ENCODE data around the gene AATK. TPM values are rescaled to one million over a fixed set of nuclear protein-coding genes. Genes with fewer than 3 reads are reported as not detected.

AATK gene
- total and polyA plus RNA-seq, 9 of the 15 experiments (the other 6 are each of a cell fraction or from before 2014, with no cell fraction given): 0.11 to 0.55 (median 0.38) TPM; not detected in 5

DNA sequence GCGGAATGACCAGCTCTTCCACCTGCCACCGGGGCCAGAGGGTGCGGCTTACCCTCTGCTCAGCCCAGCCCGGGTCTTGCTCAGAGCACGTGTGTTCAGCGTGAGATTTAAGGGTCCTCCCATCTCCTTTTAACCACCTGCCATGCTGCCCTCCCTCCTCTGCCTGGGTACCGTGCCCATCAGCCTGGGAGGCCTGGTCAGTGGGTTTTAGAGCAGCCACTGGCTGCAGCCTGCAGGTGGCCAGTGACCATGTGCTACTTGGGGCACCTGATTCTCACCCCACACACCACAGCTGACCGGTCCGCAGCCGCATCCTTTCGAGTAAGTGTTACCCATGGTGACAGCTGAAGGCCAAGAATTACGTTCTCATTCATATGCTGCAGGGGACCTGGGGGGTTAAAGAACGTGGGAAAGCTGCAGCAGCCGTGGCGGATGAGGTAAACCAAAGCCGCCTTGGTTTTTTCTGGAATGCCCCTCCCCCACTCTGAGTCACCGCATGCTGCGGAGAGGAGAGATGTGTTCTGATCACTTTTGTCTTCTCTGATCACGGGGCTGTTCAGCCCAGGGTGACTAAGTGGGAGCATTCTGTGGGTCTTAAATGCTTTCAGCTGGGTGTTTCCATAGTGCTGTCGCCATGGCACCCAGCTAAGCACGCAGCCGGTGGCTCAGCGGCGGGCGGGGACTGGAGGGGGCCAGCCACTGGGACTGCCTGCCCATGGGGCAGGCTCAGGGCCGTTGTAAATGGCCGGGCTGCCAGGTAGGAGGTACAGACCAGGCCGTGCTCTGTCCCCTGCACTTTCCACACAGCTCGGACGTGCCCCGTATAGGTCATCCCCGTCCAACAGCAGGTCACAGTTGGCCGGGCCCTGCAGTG, 71.3 kb downstream of the AATK start (continued):
- TF ChIP-seq ARID1B (IDR thresholded peaks at IDR 0.05) (peak; percentile 84), ZNF431 (CRISPR knock-in tag; IDR thresholded peaks at IDR 0.05) (peak; percentile 41; the same call in 1 of the 2 replicates), TEAD4 (IDR thresholded peaks at IDR 0.05; ENCODE audit: low read length) (peak; percentile 84), TEAD4 (CRISPR knock-in tag; IDR thresholded peaks at IDR 0.05; ENCODE audit: borderline replicate concordance) (no peak), SMARCA4 (IDR thresholded peaks at IDR 0.05) (peak; percentile 90), EP300 (IDR thresholded peaks at IDR 0.05; ENCODE audit: low read length) (peak; percentile 79), TCF7 (IDR thresholded peaks at IDR 0.05; ENCODE audit: borderline replicate concordance) (0 out of 2 replicates have a peak, but pooled peaks have one; percentile 3), TRIM24 (IDR thresholded peaks at IDR 0.05) (peak; percentile 9 to 69; a peak in 3 of 4 replicates), CTBP1 (IDR thresholded peaks at IDR 0.05; ENCODE audit: borderline replicate concordance) (peak; percentile 84), MBD2 (IDR thresholded peaks at IDR 0.05; ENCODE audit: borderline replicate concordance, low read depth) (peak; percentile 51; the same call in 1 of the 2 replicates), ATF1 (CRISPR knock-in tag; IDR thresholded peaks at IDR 0.05) (no peak), ATF1 (tag; IDR thresholded peaks at IDR 0.05) (peak; percentile 46), NR2C1 (IDR thresholded peaks at IDR 0.05) (no peak), NR2C1 (tag; IDR thresholded peaks at IDR 0.05) (0 out of 2 replicates have a peak, but pooled peaks have one; percentile 21), ZNF644 (tag; IDR thresholded peaks at IDR 0.05; ENCODE audit: low read depth) (0 out of 2 replicates have a peak, but pooled peaks have one; percentile 59), RBM39 (optimal IDR thresholded peaks at IDR 0.05; ENCODE audit: low read depth, low read length) (no peak)
- TF ChIP-seq, protein P1, sequence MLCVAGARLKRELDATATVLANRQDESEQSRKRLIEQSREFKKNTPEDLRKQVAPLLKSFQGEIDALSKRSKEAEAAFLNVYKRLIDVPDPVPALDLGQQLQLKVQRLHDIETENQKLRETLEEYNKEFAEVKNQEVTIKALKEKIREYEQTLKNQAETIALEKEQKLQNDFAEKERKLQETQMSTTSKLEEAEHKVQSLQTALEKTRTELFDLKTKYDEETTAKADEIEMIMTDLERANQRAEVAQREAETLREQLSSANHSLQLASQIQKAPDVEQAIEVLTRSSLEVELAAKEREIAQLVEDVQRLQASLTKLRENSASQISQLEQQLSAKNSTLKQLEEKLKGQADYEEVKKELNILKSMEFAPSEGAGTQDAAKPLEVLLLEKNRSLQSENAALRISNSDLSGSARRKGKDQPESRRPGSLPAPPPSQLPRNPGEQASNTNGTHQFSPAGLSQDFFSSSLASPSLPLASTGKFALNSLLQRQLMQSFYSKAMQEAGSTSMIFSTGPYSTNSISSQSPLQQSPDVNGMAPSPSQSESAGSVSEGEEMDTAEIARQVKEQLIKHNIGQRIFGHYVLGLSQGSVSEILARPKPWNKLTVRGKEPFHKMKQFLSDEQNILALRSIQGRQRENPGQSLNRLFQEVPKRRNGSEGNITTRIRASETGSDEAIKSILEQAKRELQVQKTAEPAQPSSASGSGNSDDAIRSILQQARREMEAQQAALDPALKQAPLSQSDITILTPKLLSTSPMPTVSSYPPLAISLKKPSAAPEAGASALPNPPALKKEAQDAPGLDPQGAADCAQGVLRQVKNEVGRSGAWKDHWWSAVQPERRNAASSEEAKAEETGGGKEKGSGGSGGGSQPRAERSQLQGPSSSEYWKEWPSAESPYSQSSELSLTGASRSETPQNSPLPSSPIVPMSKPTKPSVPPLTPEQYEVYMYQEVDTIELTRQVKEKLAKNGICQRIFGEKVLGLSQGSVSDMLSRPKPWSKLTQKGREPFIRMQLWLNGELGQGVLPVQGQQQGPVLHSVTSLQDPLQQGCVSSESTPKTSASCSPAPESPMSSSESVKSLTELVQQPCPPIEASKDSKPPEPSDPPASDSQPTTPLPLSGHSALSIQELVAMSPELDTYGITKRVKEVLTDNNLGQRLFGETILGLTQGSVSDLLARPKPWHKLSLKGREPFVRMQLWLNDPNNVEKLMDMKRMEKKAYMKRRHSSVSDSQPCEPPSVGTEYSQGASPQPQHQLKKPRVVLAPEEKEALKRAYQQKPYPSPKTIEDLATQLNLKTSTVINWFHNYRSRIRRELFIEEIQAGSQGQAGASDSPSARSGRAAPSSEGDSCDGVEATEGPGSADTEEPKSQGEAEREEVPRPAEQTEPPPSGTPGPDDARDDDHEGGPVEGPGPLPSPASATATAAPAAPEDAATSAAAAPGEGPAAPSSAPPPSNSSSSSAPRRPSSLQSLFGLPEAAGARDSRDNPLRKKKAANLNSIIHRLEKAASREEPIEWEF (CRISPR knock-in tag; IDR thresholded peaks at IDR 0.05): peak; percentile 53; the same call in 1 of the 2 replicates
- TF ChIP-seq, protein P2, sequence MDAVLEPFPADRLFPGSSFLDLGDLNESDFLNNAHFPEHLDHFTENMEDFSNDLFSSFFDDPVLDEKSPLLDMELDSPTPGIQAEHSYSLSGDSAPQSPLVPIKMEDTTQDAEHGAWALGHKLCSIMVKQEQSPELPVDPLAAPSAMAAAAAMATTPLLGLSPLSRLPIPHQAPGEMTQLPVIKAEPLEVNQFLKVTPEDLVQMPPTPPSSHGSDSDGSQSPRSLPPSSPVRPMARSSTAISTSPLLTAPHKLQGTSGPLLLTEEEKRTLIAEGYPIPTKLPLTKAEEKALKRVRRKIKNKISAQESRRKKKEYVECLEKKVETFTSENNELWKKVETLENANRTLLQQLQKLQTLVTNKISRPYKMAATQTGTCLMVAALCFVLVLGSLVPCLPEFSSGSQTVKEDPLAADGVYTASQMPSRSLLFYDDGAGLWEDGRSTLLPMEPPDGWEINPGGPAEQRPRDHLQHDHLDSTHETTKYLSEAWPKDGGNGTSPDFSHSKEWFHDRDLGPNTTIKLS (IDR thresholded peaks at IDR 0.05; ENCODE audit: borderline replicate concordance, low read depth): 0 out of 2 replicates have a peak, but pooled peaks have one; percentile 17
- TF ChIP-seq, protein P3, sequence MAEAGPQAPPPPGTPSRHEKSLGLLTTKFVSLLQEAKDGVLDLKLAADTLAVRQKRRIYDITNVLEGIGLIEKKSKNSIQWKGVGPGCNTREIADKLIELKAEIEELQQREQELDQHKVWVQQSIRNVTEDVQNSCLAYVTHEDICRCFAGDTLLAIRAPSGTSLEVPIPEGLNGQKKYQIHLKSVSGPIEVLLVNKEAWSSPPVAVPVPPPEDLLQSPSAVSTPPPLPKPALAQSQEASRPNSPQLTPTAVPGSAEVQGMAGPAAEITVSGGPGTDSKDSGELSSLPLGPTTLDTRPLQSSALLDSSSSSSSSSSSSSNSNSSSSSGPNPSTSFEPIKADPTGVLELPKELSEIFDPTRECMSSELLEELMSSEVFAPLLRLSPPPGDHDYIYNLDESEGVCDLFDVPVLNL (CRISPR knock-in tag; IDR thresholded peaks at IDR 0.05; ENCODE audit: low read depth): no peak
- TF ChIP-seq, protein P4, sequence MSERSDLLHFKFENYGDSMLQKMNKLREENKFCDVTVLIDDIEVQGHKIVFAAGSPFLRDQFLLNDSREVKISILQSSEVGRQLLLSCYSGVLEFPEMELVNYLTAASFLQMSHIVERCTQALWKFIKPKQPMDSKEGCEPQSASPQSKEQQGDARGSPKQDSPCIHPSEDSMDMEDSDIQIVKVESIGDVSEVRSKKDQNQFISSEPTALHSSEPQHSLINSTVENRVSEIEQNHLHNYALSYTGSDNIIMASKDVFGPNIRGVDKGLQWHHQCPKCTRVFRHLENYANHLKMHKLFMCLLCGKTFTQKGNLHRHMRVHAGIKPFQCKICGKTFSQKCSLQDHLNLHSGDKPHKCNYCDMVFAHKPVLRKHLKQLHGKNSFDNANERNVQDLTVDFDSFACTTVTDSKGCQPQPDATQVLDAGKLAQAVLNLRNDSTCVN (CRISPR knock-in tag; IDR thresholded peaks at IDR 0.05): 0 out of 2 replicates have a peak, but pooled peaks have one; percentile 18
